K562 (cell line): Measurements from ENCODE around the gene FAM53A. TPM values are rescaled to one million over a fixed set of nuclear protein-coding genes. Genes with fewer than 3 reads are reported as not detected.

Experiments
- E2F3 ChIP-seq: fragments of 250-450 bp; sonication (Bioruptor Pico); IDR thresholded peaks from 2 replicates; pipeline ENCODE4 v1.4.0; 2020; ENCODE audit warnings: mild to moderate bottlenecking
- KDM2B ChIP-seq: fragments of 250-450 bp; sonication (Bioruptor Pico); IDR thresholded peaks from 2 replicates; pipeline ENCODE4 v1.8.0; 2021; ENCODE audit warnings: mild to moderate bottlenecking, moderate library complexity
- MIER1 ChIP-seq: fragments of 450-650 bp; IDR thresholded peaks from 2 replicates; pipeline ENCODE4 v1.6.1; 2016; ENCODE audit warnings: antibody characterized with exemption, mild to moderate bottlenecking, low read depth
- SAFB ChIP-seq: fragments of 200-400 bp; formaldehyde crosslinking; IDR thresholded peaks from 2 replicates; pipeline ENCODE4 v1.6.1; 2017; ENCODE audit warnings: low read depth, low read length, borderline replicate concordance
- SMARCA4 ChIP-seq: fragments of 450-650 bp; IDR thresholded peaks from 2 replicates; pipeline ENCODE4 v1.6.1; 2016
- ZNF263 ChIP-seq: sonication (generic); formaldehyde crosslinking; IDR thresholded peaks from 2 replicates; pipeline ENCODE4 v1.8.0; 2022; ENCODE audit warnings: mild to moderate bottlenecking, missing genetic modification reagents, borderline replicate concordance
- polyA plus RNA-seq, 8 experiments: library from polyadenylated mRNA; depleted of rRNA in 4 of 8; stranded (reverse) in 5 of 8; unstranded in 3 of 8; fragments of >200 nt; fragmentation: Nextera tagmentation in 2 of 8; fragmentation: Illumina TruSeq in 1 of 8; extraction: Ambion mirVana in 2 of 8; extraction: Trizol in 1 of 8; gene quantifications; 2 replicates each; pipeline versions ENCODE4 v1.2.1 to v1.2.3, GENCODE V29; 2011 to 2014; ENCODE audit warnings: inconsistent platforms in 1 of 8, missing spikeins in 1 of 8
- total RNA-seq, 7 experiments: library from RNA; depleted of rRNA in 6 of 7; stranded (reverse); fragments of >200 nt in 6 of 7; fragmentation: Illumina TruSeq in 2 of 7; extraction: Trizol in 2 of 7; gene quantifications; 2 replicates each; pipeline versions ENCODE4 v1.2.1 to v1.2.3, GENCODE V29; 2011 to 2021; ENCODE audit warnings: low replicate concordance in 1 of 7
- TF ChIP-seq, protein P1 (sequence below): fragments of 450-650 bp; IDR thresholded peaks from 2 replicates; pipeline ENCODE4 v1.6.1; 2016; ENCODE audit warnings: mild to moderate bottlenecking, moderate library complexity
- TF ChIP-seq, protein P2 (sequence below): sonication (generic); formaldehyde crosslinking; IDR thresholded peaks from 2 replicates; pipeline ENCODE4 v1.8.1; 2022; ENCODE audit warnings: missing genetic modification reagents
- TF ChIP-seq, protein P3 (sequence below): sonication (generic); formaldehyde crosslinking; IDR thresholded peaks from 2 replicates; pipeline ENCODE4 v1.4.0; 2020; ENCODE audit warnings: mild to moderate bottlenecking, missing genetic modification reagents
- TF ChIP-seq, protein P4 (sequence below): sonication (generic); formaldehyde crosslinking; IDR thresholded peaks from 2 replicates; pipeline ENCODE4 v1.8.0; 2022; ENCODE audit warnings: mild to moderate bottlenecking, missing genetic modification reagents

Gene FAM53A
- total and polyA plus RNA-seq, 9 of the 15 experiments (the other 6 are each of a cell fraction or from before 2014, with no cell fraction given) = 0.53 to 2.7 (median 1.4) TPM; not detected in 2

DNA sequence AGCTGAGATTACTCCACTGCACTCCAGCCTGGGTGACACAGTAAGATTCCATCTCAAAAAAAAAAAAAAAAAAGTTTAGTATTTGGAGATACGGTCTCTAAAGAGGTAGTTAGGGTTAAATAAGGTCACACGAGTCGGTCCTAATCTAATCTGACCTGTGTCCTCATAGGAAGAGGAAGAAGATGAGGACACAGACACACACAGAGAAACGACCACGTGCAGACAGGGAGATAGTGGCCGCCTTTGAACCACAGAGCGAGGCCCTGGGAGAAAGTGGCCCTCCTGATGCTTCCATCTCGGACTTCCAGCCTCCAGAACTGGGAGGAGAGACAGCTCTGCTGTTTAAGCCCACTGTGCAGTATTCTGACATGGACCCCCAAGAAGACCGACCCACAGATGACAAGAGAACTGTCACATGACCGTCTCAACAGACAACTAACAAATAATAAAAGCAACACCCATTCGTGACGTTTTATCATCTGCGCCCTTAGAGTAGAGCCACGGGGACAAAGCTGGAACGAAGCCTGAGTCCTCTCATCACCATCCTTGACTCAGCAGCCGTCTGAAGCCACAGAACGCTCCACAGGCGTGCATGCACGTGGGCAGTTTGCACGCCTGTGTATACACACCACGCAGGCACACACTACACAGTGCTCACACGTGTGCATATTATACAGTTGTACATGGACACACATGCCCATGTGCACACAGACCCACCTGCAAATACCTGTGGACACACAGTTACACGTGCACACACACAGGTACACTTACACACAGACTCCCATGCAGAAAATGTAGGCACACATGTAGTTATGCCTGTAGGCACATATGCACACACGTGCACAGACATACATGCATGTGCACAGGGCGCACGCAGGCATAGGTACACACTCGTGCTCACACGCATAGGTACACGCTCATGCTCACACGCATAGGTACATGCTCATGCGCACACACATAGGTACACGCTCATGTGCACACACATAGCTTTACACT lies 51.7 kb downstream of the FAM53A start (continued):
- TF ChIP-seq, protein P1, sequence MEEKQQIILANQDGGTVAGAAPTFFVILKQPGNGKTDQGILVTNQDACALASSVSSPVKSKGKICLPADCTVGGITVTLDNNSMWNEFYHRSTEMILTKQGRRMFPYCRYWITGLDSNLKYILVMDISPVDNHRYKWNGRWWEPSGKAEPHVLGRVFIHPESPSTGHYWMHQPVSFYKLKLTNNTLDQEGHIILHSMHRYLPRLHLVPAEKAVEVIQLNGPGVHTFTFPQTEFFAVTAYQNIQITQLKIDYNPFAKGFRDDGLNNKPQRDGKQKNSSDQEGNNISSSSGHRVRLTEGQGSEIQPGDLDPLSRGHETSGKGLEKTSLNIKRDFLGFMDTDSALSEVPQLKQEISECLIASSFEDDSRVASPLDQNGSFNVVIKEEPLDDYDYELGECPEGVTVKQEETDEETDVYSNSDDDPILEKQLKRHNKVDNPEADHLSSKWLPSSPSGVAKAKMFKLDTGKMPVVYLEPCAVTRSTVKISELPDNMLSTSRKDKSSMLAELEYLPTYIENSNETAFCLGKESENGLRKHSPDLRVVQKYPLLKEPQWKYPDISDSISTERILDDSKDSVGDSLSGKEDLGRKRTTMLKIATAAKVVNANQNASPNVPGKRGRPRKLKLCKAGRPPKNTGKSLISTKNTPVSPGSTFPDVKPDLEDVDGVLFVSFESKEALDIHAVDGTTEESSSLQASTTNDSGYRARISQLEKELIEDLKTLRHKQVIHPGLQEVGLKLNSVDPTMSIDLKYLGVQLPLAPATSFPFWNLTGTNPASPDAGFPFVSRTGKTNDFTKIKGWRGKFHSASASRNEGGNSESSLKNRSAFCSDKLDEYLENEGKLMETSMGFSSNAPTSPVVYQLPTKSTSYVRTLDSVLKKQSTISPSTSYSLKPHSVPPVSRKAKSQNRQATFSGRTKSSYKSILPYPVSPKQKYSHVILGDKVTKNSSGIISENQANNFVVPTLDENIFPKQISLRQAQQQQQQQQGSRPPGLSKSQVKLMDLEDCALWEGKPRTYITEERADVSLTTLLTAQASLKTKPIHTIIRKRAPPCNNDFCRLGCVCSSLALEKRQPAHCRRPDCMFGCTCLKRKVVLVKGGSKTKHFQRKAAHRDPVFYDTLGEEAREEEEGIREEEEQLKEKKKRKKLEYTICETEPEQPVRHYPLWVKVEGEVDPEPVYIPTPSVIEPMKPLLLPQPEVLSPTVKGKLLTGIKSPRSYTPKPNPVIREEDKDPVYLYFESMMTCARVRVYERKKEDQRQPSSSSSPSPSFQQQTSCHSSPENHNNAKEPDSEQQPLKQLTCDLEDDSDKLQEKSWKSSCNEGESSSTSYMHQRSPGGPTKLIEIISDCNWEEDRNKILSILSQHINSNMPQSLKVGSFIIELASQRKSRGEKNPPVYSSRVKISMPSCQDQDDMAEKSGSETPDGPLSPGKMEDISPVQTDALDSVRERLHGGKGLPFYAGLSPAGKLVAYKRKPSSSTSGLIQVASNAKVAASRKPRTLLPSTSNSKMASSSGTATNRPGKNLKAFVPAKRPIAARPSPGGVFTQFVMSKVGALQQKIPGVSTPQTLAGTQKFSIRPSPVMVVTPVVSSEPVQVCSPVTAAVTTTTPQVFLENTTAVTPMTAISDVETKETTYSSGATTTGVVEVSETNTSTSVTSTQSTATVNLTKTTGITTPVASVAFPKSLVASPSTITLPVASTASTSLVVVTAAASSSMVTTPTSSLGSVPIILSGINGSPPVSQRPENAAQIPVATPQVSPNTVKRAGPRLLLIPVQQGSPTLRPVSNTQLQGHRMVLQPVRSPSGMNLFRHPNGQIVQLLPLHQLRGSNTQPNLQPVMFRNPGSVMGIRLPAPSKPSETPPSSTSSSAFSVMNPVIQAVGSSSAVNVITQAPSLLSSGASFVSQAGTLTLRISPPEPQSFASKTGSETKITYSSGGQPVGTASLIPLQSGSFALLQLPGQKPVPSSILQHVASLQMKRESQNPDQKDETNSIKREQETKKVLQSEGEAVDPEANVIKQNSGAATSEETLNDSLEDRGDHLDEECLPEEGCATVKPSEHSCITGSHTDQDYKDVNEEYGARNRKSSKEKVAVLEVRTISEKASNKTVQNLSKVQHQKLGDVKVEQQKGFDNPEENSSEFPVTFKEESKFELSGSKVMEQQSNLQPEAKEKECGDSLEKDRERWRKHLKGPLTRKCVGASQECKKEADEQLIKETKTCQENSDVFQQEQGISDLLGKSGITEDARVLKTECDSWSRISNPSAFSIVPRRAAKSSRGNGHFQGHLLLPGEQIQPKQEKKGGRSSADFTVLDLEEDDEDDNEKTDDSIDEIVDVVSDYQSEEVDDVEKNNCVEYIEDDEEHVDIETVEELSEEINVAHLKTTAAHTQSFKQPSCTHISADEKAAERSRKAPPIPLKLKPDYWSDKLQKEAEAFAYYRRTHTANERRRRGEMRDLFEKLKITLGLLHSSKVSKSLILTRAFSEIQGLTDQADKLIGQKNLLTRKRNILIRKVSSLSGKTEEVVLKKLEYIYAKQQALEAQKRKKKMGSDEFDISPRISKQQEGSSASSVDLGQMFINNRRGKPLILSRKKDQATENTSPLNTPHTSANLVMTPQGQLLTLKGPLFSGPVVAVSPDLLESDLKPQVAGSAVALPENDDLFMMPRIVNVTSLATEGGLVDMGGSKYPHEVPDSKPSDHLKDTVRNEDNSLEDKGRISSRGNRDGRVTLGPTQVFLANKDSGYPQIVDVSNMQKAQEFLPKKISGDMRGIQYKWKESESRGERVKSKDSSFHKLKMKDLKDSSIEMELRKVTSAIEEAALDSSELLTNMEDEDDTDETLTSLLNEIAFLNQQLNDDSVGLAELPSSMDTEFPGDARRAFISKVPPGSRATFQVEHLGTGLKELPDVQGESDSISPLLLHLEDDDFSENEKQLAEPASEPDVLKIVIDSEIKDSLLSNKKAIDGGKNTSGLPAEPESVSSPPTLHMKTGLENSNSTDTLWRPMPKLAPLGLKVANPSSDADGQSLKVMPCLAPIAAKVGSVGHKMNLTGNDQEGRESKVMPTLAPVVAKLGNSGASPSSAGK = peak; percentile 86
- no peak for TF ChIP-seq SAFB
- TF ChIP-seq, protein P2, sequence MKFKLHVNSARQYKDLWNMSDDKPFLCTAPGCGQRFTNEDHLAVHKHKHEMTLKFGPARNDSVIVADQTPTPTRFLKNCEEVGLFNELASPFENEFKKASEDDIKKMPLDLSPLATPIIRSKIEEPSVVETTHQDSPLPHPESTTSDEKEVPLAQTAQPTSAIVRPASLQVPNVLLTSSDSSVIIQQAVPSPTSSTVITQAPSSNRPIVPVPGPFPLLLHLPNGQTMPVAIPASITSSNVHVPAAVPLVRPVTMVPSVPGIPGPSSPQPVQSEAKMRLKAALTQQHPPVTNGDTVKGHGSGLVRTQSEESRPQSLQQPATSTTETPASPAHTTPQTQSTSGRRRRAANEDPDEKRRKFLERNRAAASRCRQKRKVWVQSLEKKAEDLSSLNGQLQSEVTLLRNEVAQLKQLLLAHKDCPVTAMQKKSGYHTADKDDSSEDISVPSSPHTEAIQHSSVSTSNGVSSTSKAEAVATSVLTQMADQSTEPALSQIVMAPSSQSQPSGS = no peak
- TF ChIP-seq, protein P3, sequence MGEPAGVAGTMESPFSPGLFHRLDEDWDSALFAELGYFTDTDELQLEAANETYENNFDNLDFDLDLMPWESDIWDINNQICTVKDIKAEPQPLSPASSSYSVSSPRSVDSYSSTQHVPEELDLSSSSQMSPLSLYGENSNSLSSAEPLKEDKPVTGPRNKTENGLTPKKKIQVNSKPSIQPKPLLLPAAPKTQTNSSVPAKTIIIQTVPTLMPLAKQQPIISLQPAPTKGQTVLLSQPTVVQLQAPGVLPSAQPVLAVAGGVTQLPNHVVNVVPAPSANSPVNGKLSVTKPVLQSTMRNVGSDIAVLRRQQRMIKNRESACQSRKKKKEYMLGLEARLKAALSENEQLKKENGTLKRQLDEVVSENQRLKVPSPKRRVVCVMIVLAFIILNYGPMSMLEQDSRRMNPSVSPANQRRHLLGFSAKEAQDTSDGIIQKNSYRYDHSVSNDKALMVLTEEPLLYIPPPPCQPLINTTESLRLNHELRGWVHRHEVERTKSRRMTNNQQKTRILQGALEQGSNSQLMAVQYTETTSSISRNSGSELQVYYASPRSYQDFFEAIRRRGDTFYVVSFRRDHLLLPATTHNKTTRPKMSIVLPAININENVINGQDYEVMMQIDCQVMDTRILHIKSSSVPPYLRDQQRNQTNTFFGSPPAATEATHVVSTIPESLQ (CRISPR knock-in tag) = no peak
- no peak for TF ChIP-seq MIER1
- TF ChIP-seq SMARCA4 = peak; percentile 32; the same call in 1 of the 2 replicates
- TF ChIP-seq E2F3 = no peak
- TF ChIP-seq KDM2B (CRISPR knock-in tag) = no peak
- TF ChIP-seq ZNF263 (CRISPR knock-in tag) = no peak
- TF ChIP-seq, protein P4, sequence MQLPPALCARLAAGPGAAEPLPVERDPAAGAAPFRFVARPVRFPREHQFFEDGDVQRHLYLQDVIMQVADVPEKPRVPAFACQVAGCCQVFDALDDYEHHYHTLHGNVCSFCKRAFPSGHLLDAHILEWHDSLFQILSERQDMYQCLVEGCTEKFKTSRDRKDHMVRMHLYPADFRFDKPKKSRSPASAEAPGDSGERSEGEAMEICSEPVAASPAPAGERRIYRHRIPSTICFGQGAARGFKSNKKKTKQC = no peak
